Upper lobe of left lung (tissue), 6 donors: ENCODE results near the gene COCH. TPM values are rescaled to one million over a fixed set of nuclear protein-coding genes. Genes with fewer than 3 reads are reported as not detected.
"Not testable (repeated sequence)": the region's sequence is repeated elsewhere in the genome, so short reads cannot be mapped to it uniquely, and the experiment has no call there.

Experiments used
- ATAC-seq, 2 donors: fragments of 200-7000 bp; cut with Tn5 transposase; one replicate each; pipeline ENCODE4 v1.9.1; 2022; ENCODE audit warnings: mild to moderate bottlenecking in 2 of 2, moderate library complexity in 2 of 2; ENCODE audit not compliant: low FRiP score in 2 of 2
- DNase-seq, 2 donors: peaks; one replicate each; pipeline ENCODE4 v3.0.0-alpha.2; 2019 to 2020
- H3K27ac ChIP-seq, 4 donors: fragments of 200-600 bp; sonication (generic); one replicate each; pipeline ENCODE4 v1.5.1; 2016 to 2019
- H3K27me3 ChIP-seq, 4 donors: fragments of 200-600 bp; sonication (generic); one replicate each; pipeline ENCODE4 v1.5.1; 2017 to 2019
- H3K36me3 ChIP-seq, 4 donors: fragments of 200-600 bp; sonication (generic); one replicate each; pipeline ENCODE4 v1.5.1; 2016 to 2019
- H3K4me1 ChIP-seq, 4 donors: fragments of 200-600 bp; sonication (generic); one replicate each; pipeline ENCODE4 v1.5.1; 2018 to 2019
- H3K4me3 ChIP-seq, 4 donors: fragments of 200-600 bp; sonication (generic); one replicate each; pipeline ENCODE4 v1.5.1; 2017 to 2019; ENCODE audit warnings: mild to moderate bottlenecking in 2 of 4, moderate library complexity in 1 of 4
- H3K9me3 ChIP-seq, 4 donors: fragments of 200-600 bp; sonication (generic); one replicate each; pipeline ENCODE4 v1.5.1; 2018 to 2019
- CTCF ChIP-seq, 6 experiments: fragments of 450-650 bp in 4 of 6; fragments of 200-600 bp in 2 of 6; sonication (generic) in 2 of 6; IDR thresholded peaks; one replicate each; pipeline ENCODE4 v1.5.1; 2016 to 2019; ENCODE audit warnings: antibody characterized with exemption in 6 of 6
- EP300 ChIP-seq, 4 donors: sonication (generic); formaldehyde crosslinking; IDR thresholded peaks; one replicate each; pipeline ENCODE4 v1.5.1; 2017; ENCODE audit warnings: antibody characterized with exemption in 4 of 4, control low read depth in 2 of 4
- POLR2A ChIP-seq, 4 donors: fragments of 450-650 bp; IDR thresholded peaks; one replicate each; pipeline ENCODE4 v1.5.1; 2016 to 2017; ENCODE audit warnings: antibody characterized with exemption in 4 of 4, mild to moderate bottlenecking in 2 of 4
- POLR2AphosphoS5 ChIP-seq, 2 donors: sonication (generic); formaldehyde crosslinking; IDR thresholded peaks; one replicate each; pipeline ENCODE4 v1.5.1; 2017; ENCODE audit warnings: antibody characterized with exemption in 2 of 2
- WGBS, 2 donors: methylation state at CpG; one replicate each; pipeline ENCODE4 v1.1.5; 2017 to 2018; 5-methylcytosine and 5-hydroxymethylcytosine counted together
- total RNA-seq, 6 donors: library from RNA; depleted of rRNA in 4 of 6; stranded (reverse); fragments of >200 nt in 4 of 6; gene quantifications; one replicate each; pipeline versions ENCODE4 v1.1.0 to v1.2.1, GENCODE V29; 2016 to 2021
- donor health status: DM: no; HTN: no; CAD: no; lungs with moderate emphysema.
- donor health status: DM: no; HTN: yes; CAD: no; lungs with severe emphysema.

COCH gene
- total RNA-seq, 6 donors from 2014 or later: 0.15 to 0.86 (median 0.55) TPM; not detected in 2

GRCh38 chr14:30889244-30889594, 14.9 kb downstream of the COCH start:
- Histone ChIP-seq H3K36me3 (peaks cover 0 to 2% (median 0%) of the 10 kb centered on the region in 4 donors), H3K27ac (no peak overlapping the region), H3K27me3 (no peaks in the 10 kb centered on the region), H3K4me1 (no peaks in the 10 kb centered on the region), H3K4me3 (no peak overlapping the region), H3K9me3 (no peaks in the 10 kb centered on the region)
- DNase-seq (no peak), ATAC-seq (no peak)
- TF ChIP-seq POLR2A (IDR thresholded peaks at IDR 0.05) (no peak), EP300 (IDR thresholded peaks at IDR 0.05) (no peak), POLR2AphosphoS5 (IDR thresholded peaks at IDR 0.05) (no peak), CTCF (IDR thresholded peaks at IDR 0.05) (no peak)
- WGBS, 2 donors: 69 to 74% methylated on average over 4 of the region's 4 CpGs

GRCh38 chr14:30893819-30894218, 19.5 kb downstream of the COCH start:
- no peak for ATAC-seq
- Histone ChIP-seq H3K4me3 (no peak overlapping the region), H3K36me3 (peaks cover 0 to 26% (median 6%) of the 10 kb centered on the region in 4 donors), H3K27me3 (no peaks in the 10 kb centered on the region), H3K4me1 (no peaks in the 10 kb centered on the region), H3K27ac (no peak overlapping the region), H3K9me3 (no peaks in the 10 kb centered on the region)
- DNase-seq: no peak
- 95% methylated on average over 2 of the region's 2 CpGs for WGBS, 2 donors
- TF ChIP-seq CTCF (IDR thresholded peaks at IDR 0.05) (no peak), EP300 (IDR thresholded peaks at IDR 0.05) (no peak), POLR2A (IDR thresholded peaks at IDR 0.05) (no peak), POLR2AphosphoS5 (IDR thresholded peaks at IDR 0.05) (no peak)

DNA sequence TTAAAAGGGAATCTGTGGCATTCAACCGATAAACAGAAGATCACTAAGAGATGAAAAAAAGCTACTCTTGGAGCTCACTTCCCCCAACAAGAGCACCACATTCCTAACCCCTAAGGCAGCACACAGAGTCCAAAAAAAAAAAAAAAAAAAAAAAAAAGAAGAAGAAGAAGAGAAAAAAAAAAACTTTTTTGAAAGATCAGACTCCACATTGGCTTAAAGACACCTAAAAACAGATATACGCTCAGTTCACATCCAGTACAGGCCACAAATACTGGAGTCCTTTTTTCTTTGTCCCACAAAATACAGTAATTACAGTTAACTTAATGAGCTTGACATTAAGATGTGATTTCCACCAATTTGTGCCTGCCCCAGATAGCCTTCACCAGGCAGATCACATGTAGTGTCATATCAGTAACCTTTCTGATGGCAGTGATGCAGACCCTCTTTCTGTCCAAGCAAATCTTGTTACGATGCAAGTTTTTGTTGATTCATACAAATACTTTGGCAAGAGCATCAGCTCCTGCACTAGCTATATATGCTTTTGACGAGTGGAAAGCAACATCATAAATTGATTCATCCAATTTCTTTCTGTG, 20.7 kb downstream of the COCH start:
- no peak for DNase-seq
- Histone ChIP-seq H3K36me3 (peaks cover 0 to 34% (median 10%) of the 10 kb centered on the region in 4 donors), H3K27me3 (no peaks in the 10 kb centered on the region), H3K27ac (no peak overlapping the region), H3K4me1 (no peaks in the 10 kb centered on the region), H3K9me3 (no peaks in the 10 kb centered on the region), H3K4me3 (no peak overlapping the region)
- no peak for ATAC-seq
- TF ChIP-seq POLR2A (IDR thresholded peaks at IDR 0.05): no peak
- 92 to 94% methylated on average over 4 of the region's 4 CpGs for WGBS, 2 donors

GRCh38 chr14:30896435-30896834, 22.1 kb downstream of the COCH start:
- no peak for TF ChIP-seq POLR2A (IDR thresholded peaks at IDR 0.05)
- TF ChIP-seq EP300 (IDR thresholded peaks at IDR 0.05): no peak
- TF ChIP-seq CTCF (IDR thresholded peaks at IDR 0.05): no peak
- no peak for TF ChIP-seq POLR2AphosphoS5 (IDR thresholded peaks at IDR 0.05)
- DNase-seq (no peak), ATAC-seq (no peak)
- Histone ChIP-seq H3K9me3 (no peaks in the 10 kb centered on the region), H3K4me1 (no peaks in the 10 kb centered on the region), H3K36me3 (peaks cover 0 to 45% (median 10%) of the 10 kb centered on the region in 4 donors), H3K27me3 (no peaks in the 10 kb centered on the region), H3K27ac (no peak overlapping the region), H3K4me3 (no peak overlapping the region)

- not testable (repeated sequence) for H3K4me3 ChIP-seq, ATAC-seq, H3K27me3 ChIP-seq, H3K9me3 ChIP-seq, H3K4me1 ChIP-seq, H3K27ac ChIP-seq, DNase-seq
- 63 to 100% methylated on average over 3 of the region's 3 CpGs for WGBS, 2 donors
- H3K36me3 ChIP-seq: peaks cover 3 to 51% (median 10%) of the 10 kb centered on the region in 4 donors
Measured at GRCh38 chr14:30897121-30897520, 22.8 kb downstream of the COCH start.
